ENCODE data around the gene FOXP1.
"Not testable (repeated sequence)": the region's sequence is repeated elsewhere in the genome, so short reads cannot be mapped to it uniquely, and the experiment has no call there.

The FOXP1 gene

DNA sequence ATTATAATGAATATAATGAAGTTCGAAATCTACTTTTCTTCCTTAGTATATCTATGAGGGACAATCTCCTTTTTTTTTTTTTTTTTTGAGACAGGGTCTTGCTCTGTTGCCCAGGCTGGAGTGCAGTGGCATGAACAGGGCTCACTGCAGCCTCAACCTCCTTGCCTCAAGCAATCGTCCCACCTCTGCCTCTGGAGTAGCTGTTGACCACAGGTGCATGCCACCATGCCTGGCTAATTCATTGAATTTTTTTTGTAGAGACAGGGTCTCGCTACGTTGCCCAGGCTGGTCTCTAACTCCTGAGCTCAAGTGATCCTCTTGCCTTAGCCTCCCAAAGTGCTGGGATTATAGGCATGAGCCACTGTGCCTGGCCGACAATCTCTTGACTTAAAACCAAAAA, 607.5 kb downstream of the FOXP1 start:
- DNase-seq (ENCODE audit: low read depth): not testable (repeated sequence)

DNA sequence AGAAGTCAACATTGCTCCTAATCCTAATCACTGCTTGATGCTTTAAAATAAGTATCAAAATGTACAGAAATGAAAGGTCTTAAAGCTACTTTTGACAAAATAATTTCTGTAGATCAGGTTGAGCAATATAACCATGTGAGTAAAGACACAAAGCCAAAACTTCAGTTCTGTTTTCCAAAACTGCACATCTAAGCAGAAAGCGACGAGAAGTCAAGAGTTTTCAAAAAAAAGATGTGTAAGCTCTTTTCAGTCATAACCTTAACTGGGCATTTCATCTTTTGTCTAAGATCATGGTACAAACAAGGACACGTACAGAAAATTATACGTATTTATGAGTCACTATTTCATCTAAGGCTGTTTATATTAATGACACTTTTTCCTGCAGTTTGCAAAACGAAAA, 608.8 kb downstream of the FOXP1 start:
- no peak for DNase-seq (ENCODE audit: low read depth)

DNA sequence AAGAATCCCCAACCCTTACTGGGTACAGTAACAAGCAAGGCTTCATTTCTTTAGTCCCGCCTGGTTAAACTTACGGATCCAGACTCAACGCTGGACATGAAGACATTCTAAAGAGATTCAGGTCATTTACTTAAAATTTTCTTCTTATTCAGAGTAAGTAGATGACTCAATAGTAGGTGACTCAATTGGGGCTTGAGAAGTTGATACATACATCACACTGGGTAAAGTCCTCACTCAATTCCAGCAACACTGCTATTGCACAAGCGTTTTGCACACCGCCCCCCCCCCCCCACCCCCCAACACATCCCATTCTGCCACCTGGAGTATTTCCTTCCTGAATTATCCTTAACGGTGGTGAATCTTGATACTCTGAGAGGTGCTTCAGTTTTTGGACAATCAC, 610.0 kb downstream of the FOXP1 start:
- DNase-seq (ENCODE audit: low read depth): no peak

DNA sequence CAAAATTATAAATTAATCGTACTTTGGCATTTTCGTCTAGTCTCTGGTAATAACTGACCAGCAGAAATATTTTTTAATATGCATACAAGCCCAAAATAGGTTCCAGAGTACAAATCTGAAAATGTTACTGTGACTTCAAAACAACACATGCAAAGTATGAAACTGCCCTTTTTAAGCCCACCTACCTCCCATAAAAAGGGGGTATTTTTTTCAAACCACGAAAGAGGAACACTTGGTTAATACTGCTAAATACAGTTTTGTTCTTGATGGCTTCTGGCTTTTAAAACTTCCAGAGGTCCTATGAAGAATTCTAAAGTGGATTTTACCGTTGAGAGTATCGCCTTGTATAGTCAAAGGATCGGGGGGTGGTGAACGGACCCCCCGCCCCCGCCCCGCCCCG, 610.7 kb downstream of the FOXP1 start:
- no peak for DNase-seq (ENCODE audit: low read depth)

DNA sequence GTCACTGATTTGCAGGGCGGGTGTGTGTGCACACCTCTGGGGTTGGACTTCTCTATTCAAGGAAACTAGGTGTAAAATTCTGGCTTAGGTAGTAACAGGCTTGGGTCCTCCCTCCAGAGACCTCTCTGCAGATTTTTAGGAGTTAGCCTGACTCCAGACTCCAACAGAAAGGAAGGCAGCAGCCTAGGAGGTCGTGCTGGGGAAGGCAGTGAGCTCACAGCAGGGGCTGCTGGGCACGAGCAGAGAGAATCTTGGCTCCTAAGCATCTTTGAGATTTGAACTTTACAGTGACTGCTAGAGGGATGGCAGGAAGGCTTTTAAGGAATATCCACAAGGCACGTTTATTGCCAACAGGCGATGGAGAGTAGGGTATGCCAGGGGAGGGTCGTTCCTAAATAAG, 612.6 kb downstream of the FOXP1 start:
- no peak for DNase-seq (ENCODE audit: low read depth)

DNA sequence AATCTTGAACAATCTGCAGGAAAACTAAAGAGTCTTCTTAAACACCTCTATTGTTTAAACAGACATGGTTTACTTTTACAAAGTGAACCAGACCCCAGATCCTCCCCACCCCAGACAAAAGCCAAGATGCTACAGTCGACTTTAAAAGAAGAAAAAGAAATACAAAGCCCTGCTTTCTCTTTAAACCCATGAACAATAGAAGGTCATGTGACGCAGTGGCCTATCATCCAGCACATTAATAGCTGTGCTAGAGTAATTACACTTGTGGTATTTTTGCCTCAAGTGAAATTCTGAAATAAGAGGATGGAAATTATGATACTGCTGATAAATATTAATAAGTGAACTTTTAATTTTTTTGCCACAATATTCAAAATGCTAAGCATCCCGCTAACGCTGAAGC, 613.4 kb downstream of the FOXP1 start:
- DNase-seq (ENCODE audit: low read depth): no peak

DNA sequence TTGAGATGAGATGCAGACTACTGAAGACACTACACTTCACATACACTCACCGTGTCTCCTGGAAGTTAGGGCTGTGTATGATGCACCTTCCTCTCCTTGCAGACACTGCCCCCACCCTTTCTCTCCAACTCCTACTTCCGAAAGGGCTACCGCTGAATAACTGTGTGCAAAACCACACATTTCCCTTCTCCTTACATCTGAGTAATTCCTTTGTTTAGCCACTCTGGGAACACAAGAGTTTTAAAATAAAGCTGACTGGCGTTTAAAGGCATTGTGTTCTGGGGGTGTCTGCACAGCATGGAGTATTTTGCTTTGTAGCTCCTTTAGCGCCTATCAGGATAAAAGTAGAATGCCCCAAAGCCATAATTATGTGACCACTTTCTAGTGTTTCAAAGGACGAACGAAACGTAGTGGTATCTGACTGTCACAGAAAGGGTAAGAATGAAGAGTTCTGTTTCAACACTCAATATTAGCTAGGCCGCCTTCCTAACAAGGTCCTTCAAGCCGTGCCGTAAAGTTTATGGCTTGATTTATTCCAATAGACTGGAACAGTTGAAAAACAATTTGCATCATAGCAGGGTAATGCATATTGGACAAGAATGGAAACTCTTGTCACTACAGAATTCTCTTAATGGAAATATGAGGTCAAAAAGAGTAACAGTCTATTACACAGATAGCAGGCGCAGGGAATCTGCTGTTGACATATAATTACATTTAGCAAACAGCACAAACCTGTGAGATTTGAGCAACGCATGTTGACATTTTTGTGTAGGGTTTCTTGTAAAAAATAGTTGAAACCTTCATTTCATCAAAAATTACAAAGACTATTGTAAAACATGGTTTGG, 619.9 kb downstream of the FOXP1 start:
- DNase-seq (ENCODE audit: low read depth): no peak

DNA sequence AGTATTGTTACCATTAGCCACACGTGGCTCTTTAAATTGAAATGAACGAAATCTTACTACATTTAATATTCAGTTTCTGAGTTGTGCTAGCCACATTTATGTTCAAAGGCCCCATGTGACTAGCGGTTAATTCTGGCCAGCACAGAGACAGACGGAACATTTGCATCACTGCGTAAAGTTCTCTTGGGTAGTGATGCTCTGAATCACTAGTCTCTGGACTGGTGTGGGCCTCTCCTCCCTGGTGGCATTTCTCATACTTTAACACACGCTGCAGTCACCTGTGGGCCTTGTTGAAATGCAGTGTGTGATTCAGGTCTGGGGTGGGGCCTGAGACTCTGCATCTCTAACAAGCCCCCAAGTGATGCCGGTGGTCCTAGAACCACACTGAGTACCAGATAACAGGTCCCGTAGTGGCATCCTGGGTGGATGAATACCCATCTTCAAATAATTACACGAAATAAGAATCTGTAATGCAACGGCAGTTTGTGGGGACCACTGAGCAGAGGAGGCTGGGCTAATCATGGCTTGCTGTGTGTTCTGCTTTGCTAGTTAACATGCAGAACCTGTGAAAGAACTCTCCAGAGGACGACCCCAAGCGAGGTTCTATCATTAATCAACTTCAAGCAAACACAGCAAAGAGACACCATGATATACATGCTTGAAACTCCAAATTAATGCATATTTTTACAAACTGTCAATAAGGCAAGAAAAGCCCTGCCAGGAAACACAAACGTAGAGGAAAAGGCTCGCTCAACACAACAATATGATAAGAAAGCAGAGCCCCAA, 623.8 kb downstream of the FOXP1 start:
- no peak for DNase-seq (ENCODE audit: low read depth)

DNA sequence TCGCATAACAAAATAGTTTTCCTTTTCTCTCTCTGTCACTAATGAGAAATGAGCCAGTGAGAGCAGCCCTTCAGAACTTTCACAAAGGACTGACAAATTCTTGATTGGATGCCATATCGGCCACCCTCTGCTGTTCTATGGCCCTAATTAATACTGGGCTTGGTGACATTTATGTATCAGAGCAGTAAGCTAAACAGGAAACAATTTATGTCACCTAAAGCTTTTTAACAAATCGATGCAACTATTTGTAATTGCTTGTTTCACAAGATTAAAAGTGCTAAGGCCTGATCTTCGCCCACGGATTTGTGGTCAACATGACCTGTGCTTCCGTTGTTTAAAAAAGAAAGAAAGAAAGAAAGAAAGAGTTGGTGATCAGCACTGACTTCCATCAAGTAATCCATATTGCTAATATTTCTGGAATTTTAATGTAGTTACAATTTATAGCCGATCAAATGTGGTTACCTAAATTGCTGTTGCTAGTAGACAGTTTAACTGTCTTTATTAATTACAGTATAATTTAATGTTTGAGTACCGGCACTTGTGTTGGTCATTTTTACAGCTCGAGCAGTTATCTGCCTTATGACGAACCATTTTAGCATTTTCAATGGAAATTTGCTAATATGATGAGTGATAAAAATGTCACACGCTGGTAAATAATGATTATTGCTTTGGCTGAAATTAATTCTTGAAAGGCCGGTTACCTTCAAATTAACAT, 631.3 kb downstream of the FOXP1 start:
- DNase-seq (ENCODE audit: low read depth): no peak

DNA sequence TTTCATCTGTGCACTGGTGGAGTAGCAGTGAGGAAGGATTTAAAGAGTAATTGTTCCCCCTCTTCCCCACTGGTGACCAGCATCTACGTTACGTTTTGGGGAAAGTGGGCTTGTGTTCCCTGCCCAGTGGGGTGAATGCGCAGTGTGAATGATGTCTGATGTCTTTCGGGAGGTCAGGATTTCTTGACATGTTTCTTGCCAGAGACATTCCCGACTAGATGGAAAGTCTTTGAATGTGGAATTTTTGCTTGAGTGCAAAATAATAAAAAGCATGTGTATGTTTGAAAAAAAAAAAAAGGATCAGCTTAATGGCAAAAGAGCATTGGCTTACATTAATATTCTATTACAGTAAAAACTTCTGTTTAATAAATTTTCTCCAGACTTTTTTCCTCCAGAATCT, 632.2 kb downstream of the FOXP1 start:
- no peak for DNase-seq (ENCODE audit: low read depth)

DNA sequence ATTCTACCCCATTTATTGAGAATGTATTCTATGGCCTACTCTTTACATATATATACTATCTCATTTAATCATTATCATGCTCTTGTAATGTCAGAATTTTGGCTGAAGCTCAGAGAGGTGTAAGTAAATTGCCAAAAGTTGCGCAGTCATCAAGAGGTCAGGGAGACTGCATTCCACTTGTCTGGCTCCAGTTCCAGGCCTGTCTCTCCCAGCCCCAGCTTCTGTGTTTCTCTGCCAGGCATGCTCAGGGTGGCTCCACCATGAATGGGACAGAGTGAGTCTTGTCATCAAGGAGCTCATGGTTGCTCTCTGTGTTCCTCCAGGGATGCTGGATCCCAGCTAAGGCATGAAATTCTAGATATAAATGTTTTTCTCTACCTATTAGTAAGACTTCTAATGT, 635.9 kb downstream of the FOXP1 start:
- no peak for DNase-seq (ENCODE audit: low read depth)

DNA sequence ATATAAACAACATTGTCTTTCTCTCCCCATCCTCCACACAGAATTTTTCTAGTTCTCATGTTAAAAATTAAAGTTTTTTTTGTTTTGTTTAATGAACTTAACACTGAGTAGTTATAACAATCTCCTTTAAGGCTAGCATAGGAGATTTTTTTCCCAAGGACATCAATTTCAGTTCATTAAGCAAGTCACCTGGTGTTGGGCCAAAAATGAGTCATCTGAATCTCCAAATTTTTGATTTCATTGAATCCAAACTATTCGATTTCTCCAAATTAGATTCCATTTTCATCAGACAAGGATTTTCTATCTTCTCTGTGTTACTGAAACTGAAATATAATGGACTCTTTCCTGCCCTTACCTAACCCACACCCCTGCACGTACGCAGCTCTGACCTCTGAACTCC, 639.6 kb downstream of the FOXP1 start:
- DNase-seq (ENCODE audit: low read depth): no peak

DNA sequence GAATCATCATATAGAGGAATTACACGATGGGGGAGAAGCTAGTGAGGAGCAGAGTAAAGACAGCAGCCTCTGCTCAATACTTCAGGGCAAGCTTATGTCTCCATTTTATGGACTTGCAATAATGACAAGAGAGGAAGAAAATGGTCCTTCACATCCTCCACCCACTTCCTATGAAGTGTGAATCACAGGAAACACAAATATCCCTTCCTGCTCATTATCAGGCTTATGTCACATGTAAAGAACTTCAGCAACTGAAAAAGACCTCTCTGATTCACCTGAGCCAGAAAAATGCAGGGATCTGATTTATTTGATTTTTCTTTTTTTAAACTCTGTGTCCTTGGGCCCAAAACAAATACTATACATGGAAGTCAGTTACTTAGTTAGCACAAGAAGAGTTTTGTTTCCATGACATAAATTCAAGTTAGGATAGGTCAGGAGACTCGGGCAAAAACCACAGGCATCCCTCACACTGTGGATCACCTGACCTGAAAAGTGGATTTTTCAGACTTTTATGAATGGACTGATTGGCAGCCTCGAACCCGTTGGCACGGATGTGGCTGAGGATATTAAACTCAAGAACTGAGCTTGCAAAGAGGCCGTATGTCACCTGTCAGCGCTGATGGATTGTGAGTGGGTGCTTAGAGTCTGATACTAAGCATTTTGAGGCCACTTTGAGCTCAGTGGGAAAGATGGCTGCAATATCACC, 650.3 kb downstream of the FOXP1 start:
- DNase-seq (ENCODE audit: low read depth): no peak

DNA sequence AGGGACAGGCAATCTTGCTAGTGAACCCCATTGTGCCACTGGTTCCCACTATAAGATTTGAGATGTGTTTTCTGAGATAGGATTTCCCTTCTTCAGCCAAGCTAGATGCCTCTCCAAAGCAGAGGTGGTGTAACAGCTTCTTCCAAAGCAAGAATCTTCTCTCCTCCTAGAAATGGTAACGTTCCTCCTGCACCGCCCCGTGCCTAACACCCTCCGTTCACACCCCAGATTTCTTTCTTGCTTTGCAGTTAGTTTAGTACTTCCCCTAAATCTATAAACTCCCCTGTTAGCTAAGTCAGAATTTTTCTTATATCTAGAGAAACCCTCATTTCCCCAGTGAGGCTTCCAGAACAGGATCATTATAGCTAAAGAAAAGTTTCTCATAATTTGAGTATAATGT, 653.5 kb downstream of the FOXP1 start:
- DNase-seq (ENCODE audit: low read depth): no peak

DNA sequence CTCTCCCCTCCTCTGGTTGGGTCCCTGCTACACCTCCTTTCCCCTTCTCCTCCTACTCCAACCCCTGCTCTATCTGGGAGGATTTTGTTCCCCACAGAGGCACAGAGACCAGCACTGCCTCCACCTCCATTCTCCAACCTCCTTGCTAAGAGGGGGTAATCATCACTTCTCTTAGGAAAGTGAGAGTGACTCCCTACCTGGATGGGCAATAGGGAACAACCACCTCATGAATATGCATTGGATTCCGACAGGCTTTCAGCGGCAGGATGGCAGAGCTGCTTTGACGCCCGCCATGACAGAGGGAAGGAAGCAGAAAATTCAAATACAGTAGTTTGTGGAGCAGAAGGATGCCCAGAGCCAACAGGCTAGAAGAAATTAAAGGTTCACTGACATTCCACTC, 656.3 kb downstream of the FOXP1 start:
- no peak for DNase-seq (ENCODE audit: low read depth)

DNA sequence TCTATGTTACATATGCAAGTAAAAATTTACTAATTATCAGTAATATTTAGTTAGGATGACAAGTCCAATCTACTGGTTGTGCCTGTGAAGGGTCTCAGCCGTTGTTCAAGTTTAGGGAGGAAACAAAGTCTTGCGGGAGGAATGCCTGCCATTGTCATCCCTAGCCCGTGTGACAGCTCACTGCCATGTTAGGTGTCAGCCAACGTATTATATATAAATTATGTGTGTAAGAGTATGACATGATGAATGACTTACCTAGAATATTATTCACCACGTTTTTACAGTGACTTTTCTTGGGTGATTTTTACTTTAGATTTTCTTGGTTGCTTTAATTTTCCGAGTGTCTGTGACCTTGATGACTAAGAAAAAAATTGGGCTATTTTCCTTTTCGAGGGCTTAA, 656.7 kb downstream of the FOXP1 start:
- no peak for DNase-seq (ENCODE audit: low read depth)

DNA sequence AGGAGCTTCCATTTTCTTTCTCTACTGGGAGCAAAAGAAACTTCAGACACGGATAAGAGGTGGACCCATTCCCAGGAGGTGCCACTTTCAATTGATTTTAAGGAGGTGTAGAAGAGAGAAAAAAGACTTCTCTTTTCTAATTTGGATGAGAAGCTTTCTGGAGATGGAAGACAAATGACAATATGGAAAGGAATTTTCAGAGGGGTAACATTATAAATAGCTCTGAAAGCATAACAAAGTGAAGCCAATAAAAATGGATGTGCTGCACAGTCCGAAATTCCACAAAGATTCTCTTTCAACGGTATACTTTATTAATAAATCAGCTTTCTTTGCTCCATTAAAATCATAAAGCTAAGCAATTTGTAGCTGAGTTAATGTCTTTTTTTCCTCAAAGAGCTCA, 663.9 kb downstream of the FOXP1 start:
- DNase-seq (ENCODE audit: low read depth): no peak

DNA sequence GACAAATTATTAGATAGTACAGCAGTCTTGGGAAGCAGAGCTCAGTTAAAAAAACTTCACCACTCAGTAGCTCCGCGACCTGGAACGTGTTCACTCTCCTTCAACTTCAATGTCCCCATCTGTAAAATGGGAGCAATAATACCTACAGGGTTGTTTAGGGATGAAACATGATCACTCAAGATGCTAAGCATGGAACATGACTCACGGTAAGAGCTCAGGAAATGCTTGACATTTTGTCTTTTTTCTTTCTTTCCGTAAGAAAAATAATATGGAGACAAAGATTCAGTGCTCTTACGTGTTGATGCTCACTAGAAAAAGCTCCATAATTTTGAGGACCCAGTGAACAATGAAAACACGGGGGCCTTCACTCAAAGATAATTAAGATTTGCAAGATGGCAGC, 664.4 kb downstream of the FOXP1 start:
- DNase-seq (ENCODE audit: low read depth): no peak

DNA sequence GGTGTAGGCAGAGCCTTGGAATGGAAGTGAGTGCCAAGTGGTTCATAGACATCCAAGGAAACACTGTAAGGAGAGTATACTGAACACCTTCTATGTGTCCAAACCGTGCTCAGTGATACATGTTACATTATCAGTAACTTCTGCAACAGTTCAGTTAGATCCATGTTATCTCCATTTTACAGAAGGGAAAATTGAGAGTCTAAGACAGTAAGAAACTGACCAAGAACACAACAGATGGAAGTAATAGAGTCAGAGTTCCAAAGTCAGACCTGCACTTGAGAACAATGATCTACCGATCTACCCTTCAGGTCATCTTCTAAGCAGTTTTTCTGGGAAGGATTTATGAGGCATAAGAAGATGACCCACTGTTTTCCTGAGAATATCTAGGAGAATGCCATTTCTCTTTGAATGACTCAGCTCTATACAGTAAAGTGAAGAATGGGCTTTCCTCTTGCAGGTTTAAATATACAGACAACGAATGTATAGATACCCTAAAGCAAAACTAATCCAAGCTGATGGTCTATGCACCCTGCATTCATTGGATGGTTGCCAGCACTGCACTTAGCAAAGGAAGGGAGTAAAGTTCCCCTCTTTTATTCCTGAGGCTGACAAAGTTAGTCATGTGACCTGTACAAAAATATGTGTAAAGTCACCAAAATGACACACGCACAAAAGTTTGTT, 667.0 kb downstream of the FOXP1 start:
- no peak for DNase-seq (ENCODE audit: low read depth)

DNA sequence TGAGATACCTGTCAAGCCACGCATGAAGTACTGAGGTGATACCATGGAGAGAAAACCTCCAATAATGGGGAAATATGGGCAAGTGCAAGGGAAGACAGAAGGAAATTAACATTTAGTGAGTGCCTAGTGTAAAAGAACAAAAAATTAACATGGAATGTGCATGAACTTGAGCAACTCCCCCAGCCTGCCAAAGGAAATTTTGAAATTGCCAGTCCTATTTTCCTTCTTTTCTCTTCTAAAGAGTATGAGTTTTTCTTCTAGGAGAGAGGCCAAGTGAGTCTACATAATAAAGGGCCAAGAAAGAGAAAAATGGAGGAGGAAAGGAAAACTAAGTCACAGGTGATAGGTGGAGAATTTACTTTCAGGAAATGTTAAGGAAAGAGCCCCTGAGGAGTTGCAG, 668.7 kb downstream of the FOXP1 start:
- DNase-seq (ENCODE audit: low read depth): no peak

DNA sequence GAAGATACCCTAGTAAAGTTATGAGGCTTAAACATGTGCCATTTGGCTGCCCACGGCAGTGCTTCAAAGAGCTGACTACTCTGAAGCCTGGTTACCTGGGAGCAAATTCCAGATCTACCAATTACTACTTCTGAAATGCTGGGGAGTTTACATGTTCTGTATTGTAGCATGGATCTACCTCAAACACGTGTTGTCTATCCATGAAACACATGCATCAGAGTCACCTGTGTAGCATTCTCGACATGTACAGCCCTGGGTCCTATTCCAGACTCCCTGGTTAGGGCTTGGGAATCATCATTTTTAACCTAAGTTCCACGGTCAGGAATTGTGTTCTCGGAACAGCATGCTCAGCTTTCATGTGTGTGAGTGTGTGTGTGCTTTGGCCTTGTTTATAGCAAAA, 671.8 kb downstream of the FOXP1 start:
- no peak for DNase-seq (ENCODE audit: low read depth)

DNA sequence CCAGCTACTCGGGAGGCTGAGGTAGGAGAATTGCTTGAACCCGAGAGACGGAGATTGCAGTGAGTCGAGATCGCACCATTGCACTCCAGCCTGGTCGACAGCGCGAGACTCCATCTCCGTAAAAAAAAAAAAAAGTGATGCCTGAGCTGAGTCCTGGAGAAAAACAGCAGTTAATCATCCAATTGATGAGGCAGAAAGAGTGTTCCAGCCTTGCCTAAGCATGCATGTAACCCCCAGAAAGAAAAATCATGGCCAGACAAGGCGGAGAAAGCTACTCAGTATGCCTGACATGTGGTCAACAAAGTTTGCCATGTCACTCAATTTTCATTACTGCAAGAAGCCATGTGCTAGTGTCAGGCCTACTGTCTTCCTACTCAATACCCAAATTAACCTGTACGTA, 678.0 kb downstream of the FOXP1 start:
- no peak for DNase-seq (ENCODE audit: low read depth)
